HCT116 (cell line): Measurements from ENCODE around the gene AFF1. TPM values are rescaled to one million over a fixed set of nuclear protein-coding genes. Genes with fewer than 3 reads are reported as not detected.

ENCODE experiments used
- ATAC-seq: fragments of 200-7000 bp; cut with Tn5 transposase; 2 replicates; pipeline ENCODE4 v1.9.1; 2020; ENCODE audit warnings: mild to moderate bottlenecking, moderate library complexity
- BruUV-seq: library from RNA; stranded (reverse); fragments of 400-500 nt; replicated peaks from 2 replicates; lab custom pipeline; 2021; lab: Mats Ljungman, UMichigan
- CTCF ChIA-PET: fragments of 300-600 bp; sonication (Branson Sonifier 250); formaldehyde crosslinking; loops from one replicate; lab custom pipeline; 2021; ENCODE audit warnings: antibody characterized with exemption; lab: Charles Lee
- POLR2A ChIA-PET: fragments of 300-600, 350-600 bp; sonication (Branson Sonifier 250); formaldehyde crosslinking; loops from one replicate; lab custom pipeline; 2021; ENCODE audit warnings: antibody characterized with exemption; lab: Charles Lee
- RAD21 ChIA-PET, 2 experiments: fragments of 300-600 bp; sonication (Branson Sonifier 250); formaldehyde crosslinking; loops; one replicate each; lab custom pipeline; 2023; ENCODE audit warnings: low total read pairs in 2 of 2; ENCODE audit not compliant: uncharacterized antibody in 2 of 2, unreplicated experiment in 2 of 2, low non-redundant PET in 1 of 2; lab: Charles Lee
- DNase-seq: peaks from one replicate; pipeline ENCODE4 v3.0.0-alpha.2; 2010; ENCODE audit warnings: low read depth, low spot score
- H2AFZ ChIP-seq: fragments of 200-600 bp; shearing (Covaris generic), sonication (generic); 2 replicates; pipeline ENCODE4 v1.6.1; 2017; ENCODE audit warnings: low read depth, mixed run types, mixed read lengths, antibody characterized with exemption, low read length; ENCODE audit not compliant: poor library complexity, severe bottlenecking
- H3K27ac ChIP-seq: 2 replicates; pipeline ENCODE4 v1.5.1; 2012; ENCODE audit warnings: low read depth, low read length
- H3K27me3 ChIP-seq: fragments of 200-600 bp; sonication (generic); 2 replicates; pipeline ENCODE4 v1.6.1; 2016; ENCODE audit warnings: mixed run types, low read length, mixed read lengths; ENCODE audit not compliant: insufficient read depth
- H3K36me3 ChIP-seq, 2 experiments: fragments of 200-500 bp in 1 of 2; fragments of 200-600 bp in 1 of 2; sonication (Bioruptor generic) in 1 of 2; sonication (generic) in 1 of 2; 2 replicates each; pipeline versions ENCODE4 v1.5.1 to v1.6.1; 2014 to 2016; ENCODE audit warnings: low read length in 2 of 2, inconsistent platforms in 1 of 2, mixed read lengths in 1 of 2, mixed run types in 1 of 2; ENCODE audit not compliant: insufficient read depth in 2 of 2, control insufficient read depth in 1 of 2
- H3K4me1 ChIP-seq, 2 experiments: fragments of 200-600 bp in 1 of 2; sonication (generic) in 1 of 2; 2 replicates each; pipeline versions ENCODE4 v1.5.1 to v1.6.1; 2012 to 2017; ENCODE audit warnings: low read length in 2 of 2, inconsistent platforms in 1 of 2, mild to moderate bottlenecking in 1 of 2, mixed read lengths in 1 of 2, mixed run types in 1 of 2, moderate library complexity in 1 of 2; ENCODE audit not compliant: insufficient read depth in 2 of 2, control insufficient read depth in 1 of 2
- H3K4me2 ChIP-seq: fragments of 200-600 bp; sonication (generic); 2 replicates; pipeline ENCODE4 v1.6.1; 2017; ENCODE audit warnings: mixed run types, low read length, mixed read lengths
- H3K4me3 ChIP-seq, 2 experiments: fragments of 200-600 bp in 1 of 2; sonication (generic) in 1 of 2; replicated peaks in 1 of 2; 2 replicates each; pipeline ENCODE4 v1.5.1; 2011 to 2016; ENCODE audit warnings: low read length in 2 of 2, control low read depth in 1 of 2, low read depth in 1 of 2, mild to moderate bottlenecking in 1 of 2, mixed read lengths in 1 of 2, mixed run types in 1 of 2
- H3K79me2 ChIP-seq: fragments of 200-600 bp; sonication (generic); 2 replicates; pipeline ENCODE4 v1.6.1; 2017; ENCODE audit warnings: mild to moderate bottlenecking, mixed run types, low read length, moderate library complexity, mixed read lengths; ENCODE audit not compliant: insufficient read depth
- H3K9ac ChIP-seq: fragments of 200-600 bp; sonication (generic); 2 replicates; pipeline ENCODE4 v1.6.1; 2016; ENCODE audit warnings: low read length, mixed read lengths
- H3K9me2 ChIP-seq: fragments of 200-600 bp; sonication (generic), shearing (Covaris generic); 2 replicates; pipeline ENCODE4 v1.6.1; 2017; ENCODE audit warnings: mixed run types, mild to moderate bottlenecking, moderate library complexity; ENCODE audit not compliant: insufficient read depth
- H3K9me3 ChIP-seq, 2 experiments: fragments of 200-500 bp in 1 of 2; fragments of 200-600 bp in 1 of 2; sonication (Bioruptor generic) in 1 of 2; sonication (generic) in 1 of 2; 2 replicates each; pipeline ENCODE4 v1.6.1; 2014 to 2017; ENCODE audit warnings: low read length in 2 of 2, mixed read lengths in 2 of 2, inconsistent platforms in 1 of 2, low read depth in 1 of 2, mild to moderate bottlenecking in 1 of 2, mixed run types in 1 of 2, moderate library complexity in 1 of 2; ENCODE audit not compliant: control insufficient read depth in 1 of 2, insufficient read depth in 1 of 2
- H4K20me1 ChIP-seq: fragments of 200-600 bp; sonication (generic), shearing (Covaris generic); 2 replicates; pipeline ENCODE4 v1.6.1; 2017; ENCODE audit warnings: mixed run types, mild to moderate bottlenecking, moderate library complexity; ENCODE audit not compliant: insufficient read depth
- ATF3 ChIP-seq: IDR thresholded peaks from 2 replicates; pipeline ENCODE4 v1.6.1; 2012
- CBX3 ChIP-seq: IDR thresholded peaks from 2 replicates; pipeline ENCODE4 v1.6.1; 2012; ENCODE audit warnings: low read depth
- CEBPB ChIP-seq: IDR thresholded peaks from 2 replicates; pipeline ENCODE4 v1.6.1; 2012; ENCODE audit warnings: low read depth
- CTCF ChIP-seq, 3 experiments: fragments of 200-600 bp in 1 of 3; sonication (generic) in 1 of 3; IDR thresholded peaks in 2 of 3; conservative IDR thresholded peaks in 1 of 3; 2 replicates each; pipeline ENCODE4 v1.5.1; 2012 to 2017; ENCODE audit warnings: low read depth in 2 of 3, low read length in 2 of 3, antibody characterized with exemption in 1 of 3, borderline replicate concordance in 1 of 3, control low read depth in 1 of 3, mild to moderate bottlenecking in 1 of 3, mixed read lengths in 1 of 3, mixed run types in 1 of 3, moderate library complexity in 1 of 3; ENCODE audit not compliant: insufficient read depth in 1 of 3
- EGR1 ChIP-seq: IDR thresholded peaks from 2 replicates; pipeline ENCODE4 v1.6.1; 2012; ENCODE audit warnings: low read depth
- ELF1 ChIP-seq: IDR thresholded peaks from 2 replicates; pipeline ENCODE4 v1.6.1; 2012; ENCODE audit warnings: low read depth, borderline replicate concordance
- EZH2 ChIP-seq: fragments of 200-600 bp; sonication (generic); IDR thresholded peaks from 2 replicates; pipeline ENCODE4 v1.6.1; 2017; ENCODE audit warnings: antibody characterized with exemption, mixed run types
- FOSL1 ChIP-seq: IDR thresholded peaks from 2 replicates; pipeline ENCODE4 v1.6.1; 2012; ENCODE audit warnings: low read depth
- JUND ChIP-seq: IDR thresholded peaks from 2 replicates; pipeline ENCODE4 v1.6.1; 2012
- POLR2A ChIP-seq: IDR thresholded peaks from 2 replicates; pipeline ENCODE4 v1.7.0; 2011; ENCODE audit warnings: borderline replicate concordance; ENCODE audit not compliant: insufficient read depth, insufficient read length; ENCODE audit errors: extremely low read depth
- POLR2AphosphoS5 ChIP-seq: IDR thresholded peaks from 2 replicates; pipeline ENCODE4 v1.6.1; 2011; ENCODE audit warnings: mild to moderate bottlenecking, low read depth, low read length, moderate library complexity
- RAD21 ChIP-seq: IDR thresholded peaks from 2 replicates; pipeline ENCODE4 v1.6.1; 2012; ENCODE audit warnings: low read depth, mild to moderate bottlenecking
- SIN3A ChIP-seq: IDR thresholded peaks from 2 replicates; pipeline ENCODE4 v1.6.1; 2012; ENCODE audit warnings: low read depth
- SRF ChIP-seq: IDR thresholded peaks from 2 replicates; pipeline ENCODE4 v1.6.1; 2012; ENCODE audit warnings: low read depth
- YY1 ChIP-seq: IDR thresholded peaks from 2 replicates; pipeline ENCODE4 v1.6.1; 2011; ENCODE audit warnings: low read length, low read depth, moderate library complexity, mild to moderate bottlenecking; ENCODE audit not compliant: insufficient replicate concordance; ENCODE audit errors: extremely low read depth
- ZFX ChIP-seq: fragments of 450-650 bp; IDR thresholded peaks from 2 replicates; pipeline ENCODE4 v1.6.1; 2017
- ZNF274 ChIP-seq: fragments of 200-500 bp; sonication (Bioruptor generic); IDR thresholded peaks from 2 replicates; pipeline ENCODE4 v1.6.1; 2014; ENCODE audit warnings: mild to moderate bottlenecking, low read depth, low read length, inconsistent platforms
- intact Hi-C: fragments of 100-400 bp; cut with micrococcal nuclease; formaldehyde crosslinking; loops from 2 replicates; pipeline ENCODE4 v1.10.0; 2022
- total RNA-seq: library from RNA; stranded (reverse); gene quantifications from one replicate; pipeline ENCODE4 v1.2.1, GENCODE V29; 2021; ENCODE audit not compliant: unreplicated experiment
- TF ChIP-seq, protein P1 (sequence below): IDR thresholded peaks from 2 replicates; pipeline ENCODE4 v1.6.1; 2012; ENCODE audit warnings: low read depth
- TF ChIP-seq, protein P2 (sequence below): IDR thresholded peaks from 2 replicates; pipeline ENCODE4 v1.6.1; 2011; ENCODE audit warnings: mild to moderate bottlenecking, low read length, moderate library complexity; ENCODE audit not compliant: insufficient replicate concordance; ENCODE audit errors: extremely low read depth

AFF1 gene
- total RNA-seq, 1 experiment from 2014 or later, result 43.1 TPM

- intact Hi-C loops, result no loop called here
- Histone ChIP-seq H3K27me3 (no peaks in the 10 kb centered on the region), H4K20me1 (no peaks in the 10 kb centered on the region; the same call in 1 of the 2 replicates), H3K9me2 (no peaks in the 10 kb centered on the region), H3K4me1 (peaks cover 0 to 8% of the 10 kb centered on the region in 2 experiments; a peak in 1 of 4 replicates), H3K27ac (no peak overlapping the region), H2AFZ (no peak overlapping the region), H3K9me3 (no peaks in the 10 kb centered on the region), H3K4me3 (no peak overlapping the region), H3K79me2 (peaks cover 2% of the 10 kb centered on the region; the same call in 1 of the 2 replicates), H3K36me3 (peaks cover 0 to 8% of the 10 kb centered on the region in 2 experiments; a peak in 1 of 4 replicates), H3K9ac (no peak overlapping the region), H3K4me2 (no peak overlapping the region)
- no peak for TF ChIP-seq ATF3
- TF ChIP-seq JUND, result no peak
- no peak for TF ChIP-seq EZH2
- no peak for TF ChIP-seq CTCF (IDR thresholded peaks at IDR 0.05 in 2 of 3, conservative IDR thresholded peaks at IDR 0.05 in 1 of 3; ENCODE audit: borderline replicate concordance in 1 of 3, insufficient read depth in 1 of 3, low read depth in 2 of 3, low read length in 2 of 3)
- TF ChIP-seq, protein P1, sequence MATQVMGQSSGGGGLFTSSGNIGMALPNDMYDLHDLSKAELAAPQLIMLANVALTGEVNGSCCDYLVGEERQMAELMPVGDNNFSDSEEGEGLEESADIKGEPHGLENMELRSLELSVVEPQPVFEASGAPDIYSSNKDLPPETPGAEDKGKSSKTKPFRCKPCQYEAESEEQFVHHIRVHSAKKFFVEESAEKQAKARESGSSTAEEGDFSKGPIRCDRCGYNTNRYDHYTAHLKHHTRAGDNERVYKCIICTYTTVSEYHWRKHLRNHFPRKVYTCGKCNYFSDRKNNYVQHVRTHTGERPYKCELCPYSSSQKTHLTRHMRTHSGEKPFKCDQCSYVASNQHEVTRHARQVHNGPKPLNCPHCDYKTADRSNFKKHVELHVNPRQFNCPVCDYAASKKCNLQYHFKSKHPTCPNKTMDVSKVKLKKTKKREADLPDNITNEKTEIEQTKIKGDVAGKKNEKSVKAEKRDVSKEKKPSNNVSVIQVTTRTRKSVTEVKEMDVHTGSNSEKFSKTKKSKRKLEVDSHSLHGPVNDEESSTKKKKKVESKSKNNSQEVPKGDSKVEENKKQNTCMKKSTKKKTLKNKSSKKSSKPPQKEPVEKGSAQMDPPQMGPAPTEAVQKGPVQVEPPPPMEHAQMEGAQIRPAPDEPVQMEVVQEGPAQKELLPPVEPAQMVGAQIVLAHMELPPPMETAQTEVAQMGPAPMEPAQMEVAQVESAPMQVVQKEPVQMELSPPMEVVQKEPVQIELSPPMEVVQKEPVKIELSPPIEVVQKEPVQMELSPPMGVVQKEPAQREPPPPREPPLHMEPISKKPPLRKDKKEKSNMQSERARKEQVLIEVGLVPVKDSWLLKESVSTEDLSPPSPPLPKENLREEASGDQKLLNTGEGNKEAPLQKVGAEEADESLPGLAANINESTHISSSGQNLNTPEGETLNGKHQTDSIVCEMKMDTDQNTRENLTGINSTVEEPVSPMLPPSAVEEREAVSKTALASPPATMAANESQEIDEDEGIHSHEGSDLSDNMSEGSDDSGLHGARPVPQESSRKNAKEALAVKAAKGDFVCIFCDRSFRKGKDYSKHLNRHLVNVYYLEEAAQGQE, result no peak
- no peak for TF ChIP-seq CEBPB
- no peak for TF ChIP-seq YY1
- no peak for TF ChIP-seq ELF1
- TF ChIP-seq CBX3, result no peak
- no peak for TF ChIP-seq ZFX
- no peak for TF ChIP-seq RAD21
- no peak for TF ChIP-seq FOSL1
- TF ChIP-seq, protein P2, sequence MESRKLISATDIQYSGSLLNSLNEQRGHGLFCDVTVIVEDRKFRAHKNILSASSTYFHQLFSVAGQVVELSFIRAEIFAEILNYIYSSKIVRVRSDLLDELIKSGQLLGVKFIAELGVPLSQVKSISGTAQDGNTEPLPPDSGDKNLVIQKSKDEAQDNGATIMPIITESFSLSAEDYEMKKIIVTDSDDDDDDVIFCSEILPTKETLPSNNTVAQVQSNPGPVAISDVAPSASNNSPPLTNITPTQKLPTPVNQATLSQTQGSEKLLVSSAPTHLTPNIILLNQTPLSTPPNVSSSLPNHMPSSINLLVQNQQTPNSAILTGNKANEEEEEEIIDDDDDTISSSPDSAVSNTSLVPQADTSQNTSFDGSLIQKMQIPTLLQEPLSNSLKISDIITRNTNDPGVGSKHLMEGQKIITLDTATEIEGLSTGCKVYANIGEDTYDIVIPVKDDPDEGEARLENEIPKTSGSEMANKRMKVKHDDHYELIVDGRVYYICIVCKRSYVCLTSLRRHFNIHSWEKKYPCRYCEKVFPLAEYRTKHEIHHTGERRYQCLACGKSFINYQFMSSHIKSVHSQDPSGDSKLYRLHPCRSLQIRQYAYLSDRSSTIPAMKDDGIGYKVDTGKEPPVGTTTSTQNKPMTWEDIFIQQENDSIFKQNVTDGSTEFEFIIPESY, result no peak
- no peak for TF ChIP-seq ZNF274
- no peak for TF ChIP-seq POLR2AphosphoS5
- no peak for TF ChIP-seq POLR2A
- no peak for TF ChIP-seq SRF
- no peak for TF ChIP-seq EGR1
- TF ChIP-seq SIN3A, result no peak
- no peak for ATAC-seq
- no TSS peak for BruUV-seq
- no peak for DNase-seq
- CTCF ChIA-PET, result no interaction called here
- POLR2A ChIA-PET, result no interaction called here
- RAD21 ChIA-PET, result no interaction called here
Observed at GRCh38 chr4:87046121-87046551, 111.3 kb downstream of the AFF1 start.
